Measurements from ENCODE around the gene RBMS3. TPM values are rescaled to one million over a fixed set of nuclear protein-coding genes. Genes with fewer than 3 reads are reported as not detected.

Gene RBMS3
- total and polyA plus RNA-seq, 4 donors, result 29.1 to 86.7 (median 58.1) TPM

DNA sequence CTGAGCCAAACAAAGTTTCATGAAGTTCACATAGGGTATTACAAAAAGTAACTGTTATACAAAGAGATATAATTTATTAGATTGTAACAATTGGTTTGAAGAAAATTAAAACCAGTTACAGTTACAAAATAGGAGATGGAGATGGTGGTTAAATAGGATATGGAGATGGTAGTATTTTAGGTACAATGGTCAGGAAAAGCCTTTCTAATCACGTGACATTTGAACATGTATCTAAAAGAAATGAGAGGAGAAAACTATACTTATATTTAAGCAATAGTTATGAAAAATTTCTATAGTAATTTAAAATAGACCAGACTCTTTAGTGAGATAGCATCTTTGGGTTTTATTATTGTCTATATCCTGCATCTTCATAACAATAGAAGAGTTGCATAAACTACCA, 312.9 kb downstream of the RBMS3 start:
- Histone ChIP-seq H3K27ac (ENCODE audit: low read depth, low read length) (no peak overlapping the region), H3K36me3 (ENCODE audit: control insufficient read depth, insufficient read depth, low read length) (no peaks in the 10 kb centered on the region), H3K27me3 (ENCODE audit: control insufficient read depth, insufficient read depth, low read length) (no peaks in the 10 kb centered on the region), H3K4me1 (ENCODE audit: control insufficient read depth, insufficient read depth, low read length) (no peaks in the 10 kb centered on the region), H3K9me3 (ENCODE audit: control insufficient read depth, insufficient read depth, low read length) (no peaks in the 10 kb centered on the region), H3K4me3 (ENCODE audit: low read depth, low read length) (no peak overlapping the region)
- no CpG with 5 or more reads among the region's 1 CpG for WGBS (ENCODE audit: insufficient coverage)
- no peak for DNase-seq (ENCODE audit: low read depth in 4 of 6, low spot score in 6 of 6)

DNA sequence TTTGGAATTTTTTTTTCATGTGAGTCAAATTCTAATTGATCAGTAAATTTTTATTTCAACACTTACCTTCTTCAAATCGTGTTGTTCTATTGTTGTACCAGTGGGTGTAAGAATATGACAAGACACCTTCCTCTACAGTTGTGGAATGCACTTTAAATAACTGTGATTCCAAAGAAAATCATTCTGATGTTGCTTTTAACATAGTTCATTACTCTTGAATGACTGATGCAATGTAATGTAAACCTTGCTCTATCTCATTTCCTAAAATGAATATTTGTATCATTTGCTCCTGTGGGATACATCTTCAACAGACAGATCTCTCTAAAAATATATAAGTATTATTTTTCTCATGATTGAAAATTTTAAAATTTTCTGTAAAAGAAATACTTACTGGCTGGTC, 313.4 kb downstream of the RBMS3 start:
- H3K4me3 ChIP-seq (ENCODE audit: low read depth, low read length), result no peak overlapping the region

DNA sequence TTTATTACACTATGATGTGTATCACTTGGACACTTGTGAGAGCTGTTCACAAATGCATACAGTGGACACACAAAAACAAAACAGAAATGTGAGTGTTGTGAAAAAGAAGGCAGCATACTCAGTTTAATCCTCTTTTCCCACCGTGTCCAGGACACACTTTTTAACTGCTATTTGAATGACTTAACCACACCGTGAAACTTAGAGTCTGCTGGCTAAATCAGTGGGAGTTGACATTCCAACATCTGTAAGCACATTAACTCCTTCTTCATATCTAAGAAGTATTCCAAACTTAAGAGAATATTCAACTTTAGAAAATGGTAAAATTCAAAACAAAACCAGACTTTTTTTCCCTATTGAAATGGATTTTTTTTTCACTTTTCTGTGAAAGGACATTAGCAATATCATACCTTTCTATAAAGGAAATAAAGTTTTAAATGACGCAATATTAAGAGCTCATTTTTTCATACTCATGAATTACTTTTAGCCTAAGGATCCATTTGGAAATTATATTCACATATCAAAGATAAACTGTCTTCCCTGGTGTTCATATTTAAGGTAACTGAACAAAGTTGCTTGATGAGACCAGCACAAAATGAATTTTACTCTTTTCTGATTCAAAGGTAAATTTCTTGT, 316.6 kb downstream of the RBMS3 start:
- no CpG with 5 or more reads among the region's 3 CpGs for WGBS (ENCODE audit: insufficient coverage)
- Histone ChIP-seq H3K27me3 (ENCODE audit: control insufficient read depth, insufficient read depth, low read length) (no peaks in the 10 kb centered on the region), H3K27ac (ENCODE audit: low read depth, low read length) (no peak overlapping the region), H3K36me3 (ENCODE audit: control insufficient read depth, insufficient read depth, low read length) (no peaks in the 10 kb centered on the region), H3K4me3 (ENCODE audit: low read depth, low read length) (no peak overlapping the region), H3K9me3 (ENCODE audit: control insufficient read depth, insufficient read depth, low read length) (no peaks in the 10 kb centered on the region), H3K4me1 (ENCODE audit: control insufficient read depth, insufficient read depth, low read length) (no peaks in the 10 kb centered on the region)
- no peak for DNase-seq (ENCODE audit: low read depth in 4 of 6, low spot score in 6 of 6)

More for the DNA sequence above, 313.4 kb downstream of the RBMS3 start:
- Histone ChIP-seq H3K4me1 (ENCODE audit: control insufficient read depth, insufficient read depth, low read length) (no peaks in the 10 kb centered on the region), H3K27me3 (ENCODE audit: control insufficient read depth, insufficient read depth, low read length) (no peaks in the 10 kb centered on the region), H3K9me3 (ENCODE audit: control insufficient read depth, insufficient read depth, low read length) (no peaks in the 10 kb centered on the region), H3K36me3 (ENCODE audit: control insufficient read depth, insufficient read depth, low read length) (no peaks in the 10 kb centered on the region), H3K27ac (ENCODE audit: low read depth, low read length) (no peak overlapping the region)
- no peak for DNase-seq (ENCODE audit: low read depth in 4 of 6, low spot score in 6 of 6)
- no CpG with 5 or more reads among the region's 1 CpG for WGBS (ENCODE audit: insufficient coverage)

- 0% methylated on average over 1 of the region's 4 CpGs for WGBS (ENCODE audit: insufficient coverage)
- Histone ChIP-seq H3K4me3 (ENCODE audit: low read depth, low read length) (no peak overlapping the region), H3K4me1 (ENCODE audit: control insufficient read depth, insufficient read depth, low read length) (no peaks in the 10 kb centered on the region), H3K27me3 (ENCODE audit: control insufficient read depth, insufficient read depth, low read length) (no peaks in the 10 kb centered on the region), H3K9me3 (ENCODE audit: control insufficient read depth, insufficient read depth, low read length) (no peaks in the 10 kb centered on the region), H3K36me3 (ENCODE audit: control insufficient read depth, insufficient read depth, low read length) (no peaks in the 10 kb centered on the region), H3K27ac (ENCODE audit: low read depth, low read length) (no peak overlapping the region)
- DNase-seq (ENCODE audit: low read depth in 4 of 6, low spot score in 6 of 6), result peak in 1 of 6 donors; percentile 76
These were observed 321.2 kb downstream of the RBMS3 start for GRCh38 chr3:29601861-29602585.

DNA sequence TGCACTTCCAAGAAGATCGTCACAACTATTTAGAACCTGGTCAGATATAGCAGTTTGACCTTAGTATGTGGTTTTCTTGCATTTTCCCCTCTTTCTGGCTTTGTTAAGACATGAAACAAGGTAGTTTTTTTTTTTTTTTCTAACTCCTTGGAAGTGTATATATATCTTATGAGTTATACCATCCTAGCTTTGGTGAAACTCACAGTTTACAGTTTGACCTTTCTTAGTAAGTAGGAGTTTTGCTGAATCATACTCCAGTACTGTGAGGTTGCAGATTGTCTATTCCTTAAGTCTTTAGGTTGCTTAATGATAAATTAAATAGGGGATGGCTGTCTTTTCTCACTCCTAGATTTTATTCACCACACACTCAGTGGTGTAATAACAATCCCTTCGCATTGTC, 325.0 kb downstream of the RBMS3 start:
- H3K4me3 ChIP-seq (ENCODE audit: low read depth, low read length), result no peak overlapping the region
- no peaks in the 10 kb centered on the region for H3K4me1 ChIP-seq (ENCODE audit: control insufficient read depth, insufficient read depth, low read length)
- H3K27ac ChIP-seq (ENCODE audit: low read depth, low read length), result no peak overlapping the region
- no peaks in the 10 kb centered on the region for H3K27me3 ChIP-seq (ENCODE audit: control insufficient read depth, insufficient read depth, low read length)
- DNase-seq (ENCODE audit: low read depth in 4 of 6, low spot score in 6 of 6), result no peak
- no peaks in the 10 kb centered on the region for H3K9me3 ChIP-seq (ENCODE audit: control insufficient read depth, insufficient read depth, low read length)
- H3K36me3 ChIP-seq (ENCODE audit: control insufficient read depth, insufficient read depth, low read length), result no peaks in the 10 kb centered on the region
- no CpG with 5 or more reads among the region's 2 CpGs for WGBS (ENCODE audit: insufficient coverage)

DNA sequence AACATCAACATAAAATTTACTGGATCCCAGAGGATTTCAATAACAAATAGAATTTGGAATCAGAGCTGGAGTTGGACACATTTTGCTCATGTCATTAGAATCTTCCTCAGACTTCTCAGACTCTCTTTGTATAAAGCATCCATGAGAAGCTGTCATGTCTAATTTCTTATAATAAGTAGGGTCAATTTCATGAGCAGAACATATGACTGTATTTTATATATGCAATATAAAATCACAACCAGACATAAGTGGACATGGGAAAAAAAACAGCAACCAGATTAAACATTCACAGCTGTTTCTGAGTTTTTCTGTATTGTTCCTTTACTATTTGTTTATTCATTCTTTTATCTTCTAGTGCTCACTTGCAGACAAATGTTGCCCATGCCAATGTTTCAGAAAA, 325.5 kb downstream of the RBMS3 start:
- Histone ChIP-seq H3K27ac (ENCODE audit: low read depth, low read length) (no peak overlapping the region), H3K27me3 (ENCODE audit: control insufficient read depth, insufficient read depth, low read length) (no peaks in the 10 kb centered on the region)

DNA sequence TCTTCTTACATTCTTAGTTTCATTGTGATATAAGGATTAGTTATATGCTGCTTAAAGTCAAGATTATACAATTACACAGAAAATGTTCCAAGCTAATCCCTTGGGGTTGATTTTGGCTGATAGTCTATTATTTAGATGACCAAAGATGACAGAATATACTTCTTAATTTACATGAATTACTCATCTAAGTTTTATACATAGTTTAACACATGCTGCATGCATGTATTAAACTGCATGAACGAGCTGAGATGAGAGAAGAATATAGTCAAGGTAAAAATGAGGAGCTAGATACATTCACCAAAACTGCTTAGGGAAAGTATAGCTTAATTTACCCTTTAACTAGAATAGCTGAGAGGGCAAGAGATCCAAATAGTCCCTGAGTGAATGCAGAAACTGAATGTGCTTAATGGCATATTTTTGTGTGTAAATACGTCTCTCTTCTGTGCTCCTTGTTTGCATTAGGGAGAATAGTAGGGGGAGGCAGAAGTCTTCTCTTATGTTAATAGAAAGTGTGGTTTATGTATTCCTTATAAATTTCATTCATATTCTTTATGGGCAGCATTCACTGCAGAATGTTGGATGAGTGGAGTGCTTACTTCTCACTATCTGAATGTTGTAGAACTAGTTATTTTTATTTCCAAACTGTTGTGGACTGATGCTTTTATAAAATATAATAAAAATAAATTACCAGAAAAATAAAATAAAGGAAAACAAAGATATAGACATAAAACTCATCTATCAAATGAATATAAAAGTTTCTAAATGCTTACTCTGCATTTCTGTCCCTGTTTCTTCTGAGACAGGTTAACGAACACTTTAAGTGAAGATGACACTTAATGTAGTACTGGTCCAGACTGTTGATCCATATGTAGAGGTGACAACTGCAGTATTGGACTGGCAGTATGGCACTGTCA, 327.8 kb downstream of the RBMS3 start:
- H3K36me3 ChIP-seq (ENCODE audit: control insufficient read depth, insufficient read depth, low read length), result no peaks in the 10 kb centered on the region
- no peak overlapping the region for H3K4me3 ChIP-seq (ENCODE audit: low read depth, low read length)
- DNase-seq (ENCODE audit: low read depth in 4 of 6, low spot score in 6 of 6), result no peak
- H3K27ac ChIP-seq (ENCODE audit: low read depth, low read length), result no peak overlapping the region
- H3K9me3 ChIP-seq (ENCODE audit: control insufficient read depth, insufficient read depth, low read length), result peaks cover under 1% of the 10 kb centered on the region
- H3K4me1 ChIP-seq (ENCODE audit: control insufficient read depth, insufficient read depth, low read length), result no peaks in the 10 kb centered on the region
- H3K27me3 ChIP-seq (ENCODE audit: control insufficient read depth, insufficient read depth, low read length), result no peaks in the 10 kb centered on the region
- 86% methylated on average over 2 of the region's 3 CpGs for WGBS (ENCODE audit: insufficient coverage)

More for the DNA sequence above, 325.5 kb downstream of the RBMS3 start:
- Histone ChIP-seq H3K36me3 (ENCODE audit: control insufficient read depth, insufficient read depth, low read length) (no peaks in the 10 kb centered on the region), H3K9me3 (ENCODE audit: control insufficient read depth, insufficient read depth, low read length) (no peaks in the 10 kb centered on the region), H3K4me3 (ENCODE audit: low read depth, low read length) (no peak overlapping the region), H3K4me1 (ENCODE audit: control insufficient read depth, insufficient read depth, low read length) (no peaks in the 10 kb centered on the region)
- DNase-seq (ENCODE audit: low read depth in 4 of 6, low spot score in 6 of 6), result no peak

GRCh38 chr3:29609328-29609811, 328.5 kb downstream of the RBMS3 start:
- DNase-seq (ENCODE audit: low read depth in 4 of 6, low spot score in 6 of 6), result no peak
- Histone ChIP-seq H3K4me1 (ENCODE audit: control insufficient read depth, insufficient read depth, low read length) (no peaks in the 10 kb centered on the region), H3K36me3 (ENCODE audit: control insufficient read depth, insufficient read depth, low read length) (no peaks in the 10 kb centered on the region), H3K27me3 (ENCODE audit: control insufficient read depth, insufficient read depth, low read length) (no peaks in the 10 kb centered on the region), H3K4me3 (ENCODE audit: low read depth, low read length) (no peak overlapping the region), H3K27ac (ENCODE audit: low read depth, low read length) (no peak overlapping the region), H3K9me3 (ENCODE audit: control insufficient read depth, insufficient read depth, low read length) (peaks cover 3% of the 10 kb centered on the region)

DNA sequence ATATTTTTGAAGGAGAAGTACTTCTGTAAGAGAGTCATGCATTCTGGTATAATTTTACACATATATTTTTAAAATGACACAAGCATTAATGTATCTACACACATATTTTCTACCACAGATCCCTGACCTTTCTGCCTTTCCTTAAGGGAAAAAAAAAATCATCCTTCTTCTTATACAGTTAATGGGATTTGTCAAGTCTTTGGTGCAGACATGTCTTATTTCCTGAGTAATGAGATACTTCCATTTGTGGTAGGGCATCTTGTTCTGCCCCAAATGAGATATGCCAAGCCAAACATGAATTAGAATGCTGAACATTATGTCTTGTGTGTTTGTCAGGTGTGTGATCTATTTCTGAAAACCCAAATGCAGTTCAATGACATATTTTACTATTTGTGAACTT, 329.9 kb downstream of the RBMS3 start:
- Histone ChIP-seq H3K27me3 (ENCODE audit: control insufficient read depth, insufficient read depth, low read length) (no peaks in the 10 kb centered on the region), H3K27ac (ENCODE audit: low read depth, low read length) (no peak overlapping the region)
- no peak for DNase-seq (ENCODE audit: low read depth in 4 of 6, low spot score in 6 of 6)

More for the DNA sequence above, 329.9 kb downstream of the RBMS3 start:
- no peak overlapping the region for H3K4me3 ChIP-seq (ENCODE audit: low read depth, low read length)
- no peaks in the 10 kb centered on the region for H3K36me3 ChIP-seq (ENCODE audit: control insufficient read depth, insufficient read depth, low read length)
- no peaks in the 10 kb centered on the region for H3K4me1 ChIP-seq (ENCODE audit: control insufficient read depth, insufficient read depth, low read length)
- peaks cover 3% of the 10 kb centered on the region for H3K9me3 ChIP-seq (ENCODE audit: control insufficient read depth, insufficient read depth, low read length)

All from spinal cord (tissue), 10 donors.